Lower leg skin (tissue), 3 donors: ENCODE measurements around the gene SCRN2.

Source experiments
- CTCF ChIP-seq, 3 donors: fragments of 450-650 bp; IDR thresholded peaks; one replicate each; pipeline ENCODE4 v1.5.1; 2016; ENCODE audit warnings: antibody characterized with exemption in 3 of 3, mild to moderate bottlenecking in 3 of 3, moderate library complexity in 2 of 3
- POLR2A ChIP-seq, 2 donors: fragments of 450-650 bp; IDR thresholded peaks; one replicate each; pipeline ENCODE4 v1.6.1; 2016 to 2017; ENCODE audit warnings: antibody characterized with exemption in 2 of 2, mild to moderate bottlenecking in 1 of 2, moderate library complexity in 1 of 2

DNA sequence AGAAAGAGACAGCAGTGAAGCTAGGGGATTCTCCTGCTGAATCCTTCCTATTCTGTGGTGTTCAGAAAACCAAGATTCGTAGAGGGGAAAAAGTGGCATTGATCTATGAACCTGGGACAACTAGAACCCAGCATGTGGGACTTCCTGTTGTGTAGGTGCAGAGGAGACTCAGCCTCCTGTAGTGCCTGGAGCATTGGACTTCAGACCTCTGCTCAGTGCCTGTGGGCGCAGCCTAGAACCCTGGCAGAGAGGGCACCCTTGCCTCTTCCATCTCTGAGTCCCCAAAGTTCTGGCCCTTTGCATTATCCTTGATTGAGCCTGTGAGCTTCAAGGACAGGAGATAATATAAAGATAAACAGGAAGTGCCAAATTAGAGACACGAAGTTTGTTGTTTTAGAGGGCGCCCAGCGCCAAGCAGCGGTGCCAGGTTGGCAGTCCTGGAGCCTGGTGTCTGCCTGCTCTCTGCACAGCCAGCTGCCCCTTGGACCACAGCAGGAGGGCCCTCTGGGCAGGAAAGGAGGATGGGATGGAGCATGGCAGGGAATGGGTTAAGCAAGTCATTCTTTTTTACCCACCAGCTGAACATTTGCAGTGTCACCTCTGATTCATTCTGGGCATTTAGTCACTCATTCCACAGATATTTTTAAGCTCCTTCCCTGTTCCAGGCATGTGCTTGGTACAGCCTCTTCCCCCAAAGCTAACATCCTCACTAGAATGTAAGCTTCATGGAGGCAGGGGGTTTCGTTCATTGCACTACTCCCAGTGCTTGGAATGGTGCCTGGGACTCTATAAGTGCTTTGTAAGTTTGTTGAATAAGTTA lies 21.8 kb upstream of the SCRN2 start:
- TF ChIP-seq CTCF (IDR thresholded peaks at IDR 0.05) (no peak), POLR2A (IDR thresholded peaks at IDR 0.05) (no peak)
